ENCODE data around the gene ITGAV. TPM values are rescaled to one million over a fixed set of nuclear protein-coding genes. Genes with fewer than 3 reads are reported as not detected.

Gene ITGAV
- total RNA-seq, 1 donor from 2014 or later, result 72.8 TPM

- Mint-ChIP-seq H3K36me3 (peaks cover 2% of the 10 kb centered on the region), H3K27ac (peak overlapping the region; percentile 88), H3K9me3 (no peaks in the 10 kb centered on the region), H3K4me3 (no peak overlapping the region), H3K4me1 (peaks cover 70% of the 10 kb centered on the region), H3K27me3 (ENCODE audit: insufficient read depth, low read depth) (no peaks in the 10 kb centered on the region)
- DNase-seq (ENCODE audit: low spot score), result no peak
- H3K27me3 ChIP-seq, result no peaks in the 10 kb centered on the region
- no peak overlapping the region for H3K4me2 ChIP-seq
- peak overlapping the region; percentile 62 for H3K27ac ChIP-seq
- H3K36me3 ChIP-seq, result no peaks in the 10 kb centered on the region
- H3K4me1 ChIP-seq, result peaks cover 56% of the 10 kb centered on the region
- H3K79me2 ChIP-seq (ENCODE audit: low read depth), result peaks cover 7% of the 10 kb centered on the region
- H2AFZ ChIP-seq (replicated peaks), result no peak overlapping the region
- no peak overlapping the region for H3K9ac ChIP-seq
- H3K9me3 ChIP-seq (ENCODE audit: low read depth), result no peaks in the 10 kb centered on the region
- TF ChIP-seq EZH2 (IDR thresholded peaks at IDR 0.05), result no peak
- TF ChIP-seq EZH2phosphoT487 (IDR thresholded peaks at IDR 0.05), result no peak
- TF ChIP-seq, protein P1, sequence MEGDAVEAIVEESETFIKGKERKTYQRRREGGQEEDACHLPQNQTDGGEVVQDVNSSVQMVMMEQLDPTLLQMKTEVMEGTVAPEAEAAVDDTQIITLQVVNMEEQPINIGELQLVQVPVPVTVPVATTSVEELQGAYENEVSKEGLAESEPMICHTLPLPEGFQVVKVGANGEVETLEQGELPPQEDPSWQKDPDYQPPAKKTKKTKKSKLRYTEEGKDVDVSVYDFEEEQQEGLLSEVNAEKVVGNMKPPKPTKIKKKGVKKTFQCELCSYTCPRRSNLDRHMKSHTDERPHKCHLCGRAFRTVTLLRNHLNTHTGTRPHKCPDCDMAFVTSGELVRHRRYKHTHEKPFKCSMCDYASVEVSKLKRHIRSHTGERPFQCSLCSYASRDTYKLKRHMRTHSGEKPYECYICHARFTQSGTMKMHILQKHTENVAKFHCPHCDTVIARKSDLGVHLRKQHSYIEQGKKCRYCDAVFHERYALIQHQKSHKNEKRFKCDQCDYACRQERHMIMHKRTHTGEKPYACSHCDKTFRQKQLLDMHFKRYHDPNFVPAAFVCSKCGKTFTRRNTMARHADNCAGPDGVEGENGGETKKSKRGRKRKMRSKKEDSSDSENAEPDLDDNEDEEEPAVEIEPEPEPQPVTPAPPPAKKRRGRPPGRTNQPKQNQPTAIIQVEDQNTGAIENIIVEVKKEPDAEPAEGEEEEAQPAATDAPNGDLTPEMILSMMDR (IDR thresholded peaks at IDR 0.05), result no peak
- H4K20me1 ChIP-seq (ENCODE audit: low read depth), result no peaks in the 10 kb centered on the region
- H3F3A ChIP-seq (ENCODE audit: low read depth), result peaks cover 31% of the 10 kb centered on the region
- no peak overlapping the region for H3K4me3 ChIP-seq
Measured at GRCh38 chr2:186716899-186717298, 127.0 kb downstream of the ITGAV start.

DNA sequence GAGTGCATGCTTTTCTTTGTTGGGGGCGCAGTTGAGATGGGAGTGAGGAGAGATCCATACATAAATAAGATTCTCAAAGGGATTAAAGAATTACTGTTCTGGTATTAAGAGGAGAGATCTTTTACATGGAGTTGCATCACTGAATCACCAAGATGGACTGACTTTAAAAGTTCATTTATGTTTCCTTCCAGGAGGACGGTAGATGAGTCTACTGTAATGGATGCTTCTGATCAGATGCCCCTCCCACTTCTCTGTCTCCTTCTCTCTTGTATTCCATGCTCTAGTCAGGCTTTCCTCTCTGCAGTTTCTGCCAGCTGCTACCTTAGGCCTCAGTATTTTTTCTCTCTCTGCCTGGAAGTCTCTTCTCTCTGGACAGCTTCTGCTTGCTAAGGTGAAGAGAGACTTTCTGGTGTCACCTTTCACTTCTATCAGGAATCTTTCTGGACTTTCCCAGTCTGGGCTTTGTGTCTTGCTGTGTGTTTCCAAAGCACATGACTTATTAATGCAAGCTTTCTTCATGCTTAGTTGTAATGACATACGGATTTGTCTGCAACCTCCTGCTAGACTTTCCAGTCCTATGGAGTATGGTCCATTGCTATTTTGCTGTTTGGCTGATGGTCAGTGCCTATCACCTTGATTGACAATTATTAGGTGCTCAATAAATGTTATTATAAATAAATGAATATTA lies 127.6 kb downstream of the ITGAV start:
- peaks cover 7% of the 10 kb centered on the region for H3K36me3 Mint-ChIP-seq
- Histone ChIP-seq H3K27ac (peak overlapping the region; percentile 82), H3K9ac (no peak overlapping the region), H3K36me3 (no peaks in the 10 kb centered on the region), H3K4me1 (peaks cover 56% of the 10 kb centered on the region), H3F3A (ENCODE audit: low read depth) (peaks cover 31% of the 10 kb centered on the region), H2AFZ (replicated peaks) (no peak overlapping the region), H3K27me3 (no peaks in the 10 kb centered on the region), H3K4me3 (no peak overlapping the region), H3K9me3 (ENCODE audit: low read depth) (no peaks in the 10 kb centered on the region), H3K4me2 (peak overlapping the region; percentile 67), H3K79me2 (ENCODE audit: low read depth) (peaks cover 7% of the 10 kb centered on the region), H4K20me1 (ENCODE audit: low read depth) (no peaks in the 10 kb centered on the region)
- H3K27ac Mint-ChIP-seq, result peak overlapping the region; percentile 70
- peak; percentile 28 for DNase-seq (ENCODE audit: low spot score)
- H3K9me3 Mint-ChIP-seq, result peaks cover under 1% of the 10 kb centered on the region
- H3K4me3 Mint-ChIP-seq, result peak overlapping the region; percentile 2
- H3K27me3 Mint-ChIP-seq (ENCODE audit: insufficient read depth, low read depth), result no peaks in the 10 kb centered on the region
- no peak for TF ChIP-seq EZH2 (IDR thresholded peaks at IDR 0.05)
- TF ChIP-seq, protein P1 (IDR thresholded peaks at IDR 0.05), result no peak
- no peak for TF ChIP-seq EZH2phosphoT487 (IDR thresholded peaks at IDR 0.05)
- H3K4me1 Mint-ChIP-seq, result peaks cover 69% of the 10 kb centered on the region

GRCh38 chr2:186718122-186718521 lies 128.3 kb downstream of the ITGAV start:
- Histone ChIP-seq H3K9ac (no peak overlapping the region), H4K20me1 (ENCODE audit: low read depth) (no peaks in the 10 kb centered on the region), H3K4me3 (no peak overlapping the region), H2AFZ (replicated peaks) (no peak overlapping the region), H3K27ac (peak overlapping the region; percentile 82), H3F3A (ENCODE audit: low read depth) (peaks cover 31% of the 10 kb centered on the region), H3K4me1 (peaks cover 51% of the 10 kb centered on the region), H3K4me2 (peak overlapping the region; percentile 67), H3K36me3 (no peaks in the 10 kb centered on the region), H3K27me3 (no peaks in the 10 kb centered on the region), H3K79me2 (ENCODE audit: low read depth) (peaks cover 7% of the 10 kb centered on the region), H3K9me3 (ENCODE audit: low read depth) (no peaks in the 10 kb centered on the region)
- Mint-ChIP-seq H3K27ac (peak overlapping the region; percentile 82), H3K36me3 (peaks cover 10% of the 10 kb centered on the region), H3K4me1 (peaks cover 62% of the 10 kb centered on the region), H3K27me3 (ENCODE audit: insufficient read depth, low read depth) (no peaks in the 10 kb centered on the region), H3K9me3 (peaks cover 4% of the 10 kb centered on the region), H3K4me3 (peak overlapping the region; percentile 58)
- TF ChIP-seq EZH2phosphoT487 (IDR thresholded peaks at IDR 0.05), result no peak
- TF ChIP-seq, protein P1 (IDR thresholded peaks at IDR 0.05), result no peak
- no peak for TF ChIP-seq EZH2 (IDR thresholded peaks at IDR 0.05)
- peak; percentile 35 for DNase-seq (ENCODE audit: low spot score)
